ENCODE data around the gene RBM33. TPM values are rescaled to one million over a fixed set of nuclear protein-coding genes. Genes with fewer than 3 reads are reported as not detected.

Gene RBM33
- total and polyA plus RNA-seq, 2 donors from 2014 or later, result 9.8 to 78.7 TPM

- intact Hi-C loops (cut with DNase I), result no loop called here
Observed at GRCh38 chr7:155747209-155747608, 102.7 kb downstream of the RBM33 start.

GRCh38 chr7:155749578-155749977 lies 105.1 kb downstream of the RBM33 start:
- no peak for DNase-seq
- no peak overlapping the region for H3K9ac ChIP-seq (ENCODE audit: low read length in 3 of 3)
- no peak overlapping the region for H3K4me3 ChIP-seq (ENCODE audit: low read length in 3 of 3)
- no peaks in the 10 kb centered on the region for H3K27me3 ChIP-seq (ENCODE audit: control insufficient read depth, insufficient read depth, low read length)
- TF ChIP-seq, protein P1, sequence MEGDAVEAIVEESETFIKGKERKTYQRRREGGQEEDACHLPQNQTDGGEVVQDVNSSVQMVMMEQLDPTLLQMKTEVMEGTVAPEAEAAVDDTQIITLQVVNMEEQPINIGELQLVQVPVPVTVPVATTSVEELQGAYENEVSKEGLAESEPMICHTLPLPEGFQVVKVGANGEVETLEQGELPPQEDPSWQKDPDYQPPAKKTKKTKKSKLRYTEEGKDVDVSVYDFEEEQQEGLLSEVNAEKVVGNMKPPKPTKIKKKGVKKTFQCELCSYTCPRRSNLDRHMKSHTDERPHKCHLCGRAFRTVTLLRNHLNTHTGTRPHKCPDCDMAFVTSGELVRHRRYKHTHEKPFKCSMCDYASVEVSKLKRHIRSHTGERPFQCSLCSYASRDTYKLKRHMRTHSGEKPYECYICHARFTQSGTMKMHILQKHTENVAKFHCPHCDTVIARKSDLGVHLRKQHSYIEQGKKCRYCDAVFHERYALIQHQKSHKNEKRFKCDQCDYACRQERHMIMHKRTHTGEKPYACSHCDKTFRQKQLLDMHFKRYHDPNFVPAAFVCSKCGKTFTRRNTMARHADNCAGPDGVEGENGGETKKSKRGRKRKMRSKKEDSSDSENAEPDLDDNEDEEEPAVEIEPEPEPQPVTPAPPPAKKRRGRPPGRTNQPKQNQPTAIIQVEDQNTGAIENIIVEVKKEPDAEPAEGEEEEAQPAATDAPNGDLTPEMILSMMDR (IDR thresholded peaks at IDR 0.05; ENCODE audit: borderline replicate concordance, extremely low read depth, insufficient read depth), result no peak
- intact Hi-C loops (cut with DNase I), result no loop called here
- peaks cover 4 to 16% (median 13%) of the 10 kb centered on the region in 3 donors for H3K36me3 ChIP-seq (ENCODE audit: control insufficient read depth in 2 of 3, insufficient read depth in 3 of 3, low read length in 3 of 3)
- peaks cover 0 to 10% (median 6%) of the 10 kb centered on the region in 3 donors for H3K4me1 ChIP-seq (ENCODE audit: control insufficient read depth in 2 of 3, insufficient read depth in 2 of 3, low read depth in 1 of 3, low read length in 3 of 3)
- no peak for FAIRE-seq
- no peaks in the 10 kb centered on the region for H3K9me3 ChIP-seq (ENCODE audit: control insufficient read depth in 2 of 3, insufficient read depth in 1 of 3, low read length in 3 of 3)
- no peak overlapping the region for H3K27ac ChIP-seq (ENCODE audit: low read depth in 2 of 2, low read length in 2 of 2)

More at GRCh38 chr7:155747209-155747608, 102.7 kb downstream of the RBM33 start:
- Histone ChIP-seq H3K9ac (ENCODE audit: low read length in 3 of 3) (no peak overlapping the region), H3K27me3 (ENCODE audit: control insufficient read depth, insufficient read depth, low read length) (no peaks in the 10 kb centered on the region), H3K4me3 (ENCODE audit: low read length in 3 of 3) (no peak overlapping the region), H3K27ac (ENCODE audit: low read depth in 2 of 2, low read length in 2 of 2) (no peak overlapping the region), H3K36me3 (ENCODE audit: control insufficient read depth in 2 of 3, insufficient read depth in 3 of 3, low read length in 3 of 3) (peaks cover 9 to 24% (median 18%) of the 10 kb centered on the region in 3 donors), H3K9me3 (ENCODE audit: control insufficient read depth in 2 of 3, insufficient read depth in 1 of 3, low read length in 3 of 3) (no peaks in the 10 kb centered on the region), H3K4me1 (ENCODE audit: control insufficient read depth in 2 of 3, insufficient read depth in 2 of 3, low read depth in 1 of 3, low read length in 3 of 3) (no peaks in the 10 kb centered on the region)
- TF ChIP-seq, protein P1 (IDR thresholded peaks at IDR 0.05; ENCODE audit: borderline replicate concordance, extremely low read depth, insufficient read depth), result no peak
- no peak for DNase-seq
- FAIRE-seq, result no peak

DNA sequence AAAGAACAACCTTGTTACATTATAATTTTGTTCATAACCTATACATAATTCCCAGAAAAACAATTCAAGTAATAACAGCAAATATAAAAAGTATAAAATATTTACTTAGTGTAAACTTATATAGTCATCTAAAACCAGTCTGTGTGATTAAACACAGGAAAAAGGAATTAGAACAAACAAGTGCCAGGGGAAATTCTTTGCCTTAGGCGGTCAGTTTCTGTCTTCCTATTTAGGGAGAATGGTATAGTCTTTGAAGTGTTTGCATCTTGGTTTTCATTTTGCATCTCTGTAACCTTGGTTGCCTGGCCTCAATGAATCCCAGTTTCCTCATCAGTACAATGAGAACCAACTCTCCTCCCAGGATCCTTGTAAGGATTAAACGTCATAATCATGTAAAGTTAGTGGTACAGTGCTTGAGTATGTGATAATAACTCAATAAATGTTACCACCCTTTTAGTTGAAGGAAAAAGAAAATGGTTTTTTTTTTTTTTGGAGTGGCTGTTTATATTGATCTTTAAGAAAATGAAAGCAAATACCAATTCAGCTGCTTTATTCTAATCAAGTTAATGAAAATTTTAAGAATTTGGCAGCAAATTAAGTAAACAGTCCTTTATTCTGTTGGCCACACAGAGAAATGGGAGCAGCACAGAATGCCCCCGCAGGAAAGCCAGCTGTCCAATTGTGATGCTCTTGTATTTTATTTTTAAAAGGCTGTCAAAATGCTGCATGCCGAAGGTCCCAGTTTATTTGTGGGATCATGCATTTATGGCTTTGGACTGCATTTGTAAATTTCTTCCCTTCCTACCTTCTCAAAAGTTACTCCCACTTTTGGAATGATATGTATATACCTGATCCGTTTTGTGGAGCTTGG lies 106.0 kb downstream of the RBM33 start:
- intact Hi-C loops (cut with DNase I), result no loop called here
- Histone ChIP-seq H3K4me1 (ENCODE audit: control insufficient read depth in 2 of 3, insufficient read depth in 2 of 3, low read depth in 1 of 3, low read length in 3 of 3) (peaks cover 0 to 10% (median 6%) of the 10 kb centered on the region in 3 donors), H3K9me3 (ENCODE audit: control insufficient read depth in 2 of 3, insufficient read depth in 1 of 3, low read length in 3 of 3) (no peaks in the 10 kb centered on the region), H3K36me3 (ENCODE audit: control insufficient read depth in 2 of 3, insufficient read depth in 3 of 3, low read length in 3 of 3) (peaks cover 4 to 8% (median 7%) of the 10 kb centered on the region in 3 donors), H3K4me3 (ENCODE audit: low read length in 3 of 3) (no peak overlapping the region), H3K27ac (ENCODE audit: low read depth in 2 of 2, low read length in 2 of 2) (no peak overlapping the region), H3K27me3 (ENCODE audit: control insufficient read depth, insufficient read depth, low read length) (no peaks in the 10 kb centered on the region), H3K9ac (ENCODE audit: low read length in 3 of 3) (no peak overlapping the region)
- FAIRE-seq, result no peak
- DNase-seq, result no peak
- TF ChIP-seq, protein P1 (IDR thresholded peaks at IDR 0.05; ENCODE audit: borderline replicate concordance, extremely low read depth, insufficient read depth), result no peak
